ENCODE data around the gene RHOC. TPM values are rescaled to one million over a fixed set of nuclear protein-coding genes. Genes with fewer than 3 reads are reported as not detected.

The RHOC gene
- 100 to 1,000 TPM; 163 to 632 (median 483) TPM for total RNA-seq

- peak within 1 kb of the TSS; percentile 84 to 100 (median 92) for H3K27ac ChIP-seq
- peak within 1 kb of the TSS; percentile 73 to 99 (median 76) for H3K4me3 ChIP-seq
- peaks cover 0 to 23% (median 0%) of the 10 kb centered on the region in 3 donors for H3K36me3 ChIP-seq
- peak; percentile 87 to 90 for TF ChIP-seq POLR2A (IDR thresholded peaks at IDR 0.05)
- TF ChIP-seq, protein P1, sequence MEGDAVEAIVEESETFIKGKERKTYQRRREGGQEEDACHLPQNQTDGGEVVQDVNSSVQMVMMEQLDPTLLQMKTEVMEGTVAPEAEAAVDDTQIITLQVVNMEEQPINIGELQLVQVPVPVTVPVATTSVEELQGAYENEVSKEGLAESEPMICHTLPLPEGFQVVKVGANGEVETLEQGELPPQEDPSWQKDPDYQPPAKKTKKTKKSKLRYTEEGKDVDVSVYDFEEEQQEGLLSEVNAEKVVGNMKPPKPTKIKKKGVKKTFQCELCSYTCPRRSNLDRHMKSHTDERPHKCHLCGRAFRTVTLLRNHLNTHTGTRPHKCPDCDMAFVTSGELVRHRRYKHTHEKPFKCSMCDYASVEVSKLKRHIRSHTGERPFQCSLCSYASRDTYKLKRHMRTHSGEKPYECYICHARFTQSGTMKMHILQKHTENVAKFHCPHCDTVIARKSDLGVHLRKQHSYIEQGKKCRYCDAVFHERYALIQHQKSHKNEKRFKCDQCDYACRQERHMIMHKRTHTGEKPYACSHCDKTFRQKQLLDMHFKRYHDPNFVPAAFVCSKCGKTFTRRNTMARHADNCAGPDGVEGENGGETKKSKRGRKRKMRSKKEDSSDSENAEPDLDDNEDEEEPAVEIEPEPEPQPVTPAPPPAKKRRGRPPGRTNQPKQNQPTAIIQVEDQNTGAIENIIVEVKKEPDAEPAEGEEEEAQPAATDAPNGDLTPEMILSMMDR (IDR thresholded peaks at IDR 0.05) = no peak
- peak; percentile 60 to 87 (median 87) for DNase-seq
- no peaks in the 10 kb centered on the region for H3K27me3 ChIP-seq
- H3K9me3 ChIP-seq = no peaks in the 10 kb centered on the region
- peaks cover 1 to 46% (median 7%) of the 10 kb centered on the region in 4 donors for H3K4me1 ChIP-seq
Observed at GRCh38 chr1:112706505-112707220, at the start of gene RHOC. Gene RHOC, minus strand, starts transcription at chr1:112707127. Its CDS starts 3,328 bp downstream, at chr1:112703799.

DNA sequence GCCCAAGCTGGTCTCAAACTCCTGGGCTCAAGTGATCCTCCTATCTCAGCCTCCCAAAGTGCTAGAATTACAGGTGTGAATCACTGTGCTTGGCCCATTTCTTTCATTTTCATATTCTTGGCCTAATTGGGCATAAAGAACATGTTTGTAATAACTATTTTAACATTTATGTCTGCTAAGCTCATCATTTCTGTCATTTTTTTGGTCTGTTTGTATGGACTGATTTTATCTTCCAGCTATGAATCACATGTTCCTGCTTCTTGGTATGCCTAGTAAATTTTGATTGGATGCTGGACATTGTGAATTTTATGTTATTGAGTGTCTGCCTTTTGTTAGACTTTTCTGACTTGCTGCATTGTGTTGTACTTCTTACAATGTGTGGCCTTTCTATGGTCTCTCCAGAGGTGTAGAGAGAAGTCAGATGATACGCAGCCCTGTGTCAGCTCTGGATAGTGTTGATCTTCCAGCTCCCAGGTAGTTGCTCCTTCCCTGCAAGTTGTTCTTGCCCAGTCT, 47.2 kb upstream of the RHOC start:
- no peaks in the 10 kb centered on the region for H3K36me3 ChIP-seq
- TF ChIP-seq POLR2A (IDR thresholded peaks at IDR 0.05) = no peak
- TF ChIP-seq, protein P1 (IDR thresholded peaks at IDR 0.05) = no peak
- DNase-seq = no peak
- H3K4me1 ChIP-seq = no peaks in the 10 kb centered on the region
- H3K9me3 ChIP-seq = no peaks in the 10 kb centered on the region
- H3K4me3 ChIP-seq = no peak overlapping the region
- H3K27ac ChIP-seq = no peak overlapping the region
- H3K27me3 ChIP-seq = no peaks in the 10 kb centered on the region

DNA sequence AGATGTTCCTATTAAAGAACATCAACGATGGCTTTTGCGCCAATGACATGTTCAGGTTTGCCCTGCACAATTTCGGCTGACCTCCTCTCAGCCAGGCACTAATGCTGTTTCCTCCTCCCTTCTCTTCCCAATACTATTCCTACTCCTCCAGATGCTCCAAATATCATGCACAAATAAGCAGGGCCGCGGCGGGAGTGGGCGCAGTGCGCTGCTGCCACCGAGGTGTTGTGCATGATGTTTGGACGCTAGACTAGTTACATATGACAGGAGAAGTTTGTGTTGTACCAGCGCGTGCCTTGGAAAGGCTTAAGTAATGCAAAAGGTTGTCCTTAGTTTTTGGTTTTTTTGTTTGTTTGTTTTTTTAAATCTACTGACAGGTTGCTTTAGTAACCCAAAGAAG, 41.5 kb upstream of the RHOC start:
- H3K4me1 ChIP-seq = peaks cover 0 to 10% (median 2%) of the 10 kb centered on the region in 4 donors
- H3K4me3 ChIP-seq = no peak overlapping the region
- peaks cover 0 to 11% of the 10 kb centered on the region in 2 donors for H3K27me3 ChIP-seq
- TF ChIP-seq POLR2A (IDR thresholded peaks at IDR 0.05) = no peak
- TF ChIP-seq, protein P1 (IDR thresholded peaks at IDR 0.05) = no peak
- no peak overlapping the region for H3K27ac ChIP-seq
- DNase-seq = no peak
- H3K36me3 ChIP-seq = no peaks in the 10 kb centered on the region
- H3K9me3 ChIP-seq = no peaks in the 10 kb centered on the region

GRCh38 chr1:112744009-112744578, 37.2 kb upstream of the RHOC start:
- Histone ChIP-seq H3K4me3 (peak overlapping the region in 2 of 4 donors; percentile 26 to 34), H3K27ac (no peak overlapping the region), H3K9me3 (no peaks in the 10 kb centered on the region), H3K27me3 (peaks cover 0 to 11% of the 10 kb centered on the region in 2 donors), H3K4me1 (peaks cover 0 to 10% (median 2%) of the 10 kb centered on the region in 4 donors), H3K36me3 (no peaks in the 10 kb centered on the region)
- peak in 2 of 3 donors; percentile 48 to 51 for DNase-seq
- TF ChIP-seq POLR2A (IDR thresholded peaks at IDR 0.05) = no peak
- TF ChIP-seq, protein P1 (IDR thresholded peaks at IDR 0.05) = peak in 1 of 6 experiments; percentile 17

DNA sequence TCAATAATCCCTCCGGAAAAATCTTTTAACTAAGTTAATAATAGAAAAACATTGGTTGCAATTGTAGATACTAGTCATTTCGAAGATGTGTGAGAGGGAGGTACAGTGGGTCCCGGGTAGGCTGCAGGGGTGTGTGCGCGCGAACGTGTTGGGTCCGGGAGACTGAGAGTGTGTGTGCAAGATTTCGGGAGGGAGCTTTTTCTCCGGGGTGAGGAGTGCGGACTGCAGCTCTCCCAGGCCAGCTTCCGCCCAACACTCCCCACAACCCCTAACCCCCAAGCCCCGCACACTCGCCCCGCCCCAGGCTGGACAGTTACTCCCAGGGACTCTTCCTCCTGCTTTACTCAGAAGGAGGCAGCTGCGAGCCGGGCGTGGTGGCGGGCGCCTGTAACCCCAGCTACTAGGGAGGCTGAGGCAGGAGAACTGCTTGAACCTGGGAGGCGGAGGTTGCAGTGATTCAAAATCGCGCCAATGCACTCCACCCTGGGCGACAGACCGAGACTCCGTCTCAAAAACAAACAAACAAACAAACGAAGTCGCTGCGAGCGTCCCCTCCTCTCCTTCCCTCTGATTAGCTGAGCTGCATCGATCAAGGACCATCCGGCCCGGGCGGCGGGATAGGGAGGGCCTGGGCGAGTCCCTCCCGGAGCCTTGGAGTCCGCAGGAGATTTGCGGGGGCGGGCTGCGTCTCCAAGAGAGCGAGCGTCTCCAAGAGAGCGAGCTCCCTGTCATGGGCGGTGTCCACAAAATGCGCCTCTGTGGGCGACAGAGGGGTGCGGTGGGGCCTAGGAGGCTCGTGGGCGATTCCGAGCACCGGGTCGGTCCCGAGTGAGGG, 36.5 kb upstream of the RHOC start:
- no peak for DNase-seq
- Histone ChIP-seq H3K4me3 (peak overlapping the region in 2 of 4 donors; percentile 26 to 34), H3K9me3 (no peaks in the 10 kb centered on the region), H3K27ac (no peak overlapping the region), H3K36me3 (no peaks in the 10 kb centered on the region), H3K27me3 (peaks cover 0 to 11% of the 10 kb centered on the region in 2 donors), H3K4me1 (peaks cover 0 to 10% (median 2%) of the 10 kb centered on the region in 4 donors)
- TF ChIP-seq POLR2A (IDR thresholded peaks at IDR 0.05) = no peak
- TF ChIP-seq, protein P1 (IDR thresholded peaks at IDR 0.05) = no peak

Measured in Peyer's patch (tissue), 4 donors.